Heart left ventricle (tissue), 13 donors: Measurements from ENCODE around the gene IMPDH2.

Experiments used
- CTCF ChIP-seq, 12 donors: fragments of 200-600 bp; sonication (generic) in 4 of 12; IDR thresholded peaks; one replicate each; pipeline versions ENCODE4 v1.5.0 to v1.8.0; 2018 to 2022; ENCODE audit warnings: antibody characterized with exemption in 12 of 12, mild to moderate bottlenecking in 5 of 12
- POLR2A ChIP-seq, 2 donors: fragments of 450-650 bp; IDR thresholded peaks; one replicate each; pipeline ENCODE4 v1.6.1; 2017; ENCODE audit warnings: antibody characterized with exemption in 2 of 2, mild to moderate bottlenecking in 2 of 2, moderate library complexity in 2 of 2
- donor health status: ischemic (EF 13 %, LVEDD 7.1; RV severe dilation, severe dysfunction).
- donor health status: DM: no; HTN: yes; CAD: no.
- donor health status: DM: no; HTN: no; CAD: no.
- donor health status: ischemic (EF 25% LVEDD 6.9; RV normal size, moderate dysfunction).
- donor health status: ischemic (EF 25% LVEDD 5.7; RV mildly dilated, moderate dysfunction).
- donor health status: ischemic (EF 35%, LVEDD 5.7; RV mildly dilated, moderate dysfunction).
- donor health status: nonischemic (EF 11% LVEDD 7.7; RV severe dilation, severe dysfunction).
- donor health status: DM: yes; HTN: yes; CAD: no.
- donor health status: PGD.
- donor health status: ischemic (EF 29% LVEDD 5.4; RV normal size, mild dysfunction).
- donor health status: nonischemic (EF 23%, LVEDD 6.1; RV moderate dilation, normal function).

GRCh38 chr3:48996640-48997039 lies 32.6 kb downstream of the IMPDH2 start:
- TF ChIP-seq CTCF (IDR thresholded peaks at IDR 0.05), result no peak
- no peak for TF ChIP-seq POLR2A (IDR thresholded peaks at IDR 0.05)
